Erythroblast (primary cell): Measurements from ENCODE around the gene MOB3B.
"Not testable (repeated sequence)": the region's sequence is repeated elsewhere in the genome, so short reads cannot be mapped to it uniquely, and the experiment has no call there.

Source experiments
- DNase-seq, 2 experiments: peaks; one replicate each; lab custom pipeline; 2025; lab: John Stamatoyannopoulos, UW
- GATA1 ChIP-seq: IDR thresholded peaks from 2 replicates; pipeline ENCODE4 v1.6.1; 2011; ENCODE audit warnings: low read depth, mild to moderate bottlenecking, control low read depth, low read length, moderate library complexity
- POLR2A ChIP-seq: IDR thresholded peaks from 2 replicates; pipeline ENCODE4 v1.6.1; 2011; ENCODE audit warnings: mild to moderate bottlenecking, low read length

Gene MOB3B

DNA sequence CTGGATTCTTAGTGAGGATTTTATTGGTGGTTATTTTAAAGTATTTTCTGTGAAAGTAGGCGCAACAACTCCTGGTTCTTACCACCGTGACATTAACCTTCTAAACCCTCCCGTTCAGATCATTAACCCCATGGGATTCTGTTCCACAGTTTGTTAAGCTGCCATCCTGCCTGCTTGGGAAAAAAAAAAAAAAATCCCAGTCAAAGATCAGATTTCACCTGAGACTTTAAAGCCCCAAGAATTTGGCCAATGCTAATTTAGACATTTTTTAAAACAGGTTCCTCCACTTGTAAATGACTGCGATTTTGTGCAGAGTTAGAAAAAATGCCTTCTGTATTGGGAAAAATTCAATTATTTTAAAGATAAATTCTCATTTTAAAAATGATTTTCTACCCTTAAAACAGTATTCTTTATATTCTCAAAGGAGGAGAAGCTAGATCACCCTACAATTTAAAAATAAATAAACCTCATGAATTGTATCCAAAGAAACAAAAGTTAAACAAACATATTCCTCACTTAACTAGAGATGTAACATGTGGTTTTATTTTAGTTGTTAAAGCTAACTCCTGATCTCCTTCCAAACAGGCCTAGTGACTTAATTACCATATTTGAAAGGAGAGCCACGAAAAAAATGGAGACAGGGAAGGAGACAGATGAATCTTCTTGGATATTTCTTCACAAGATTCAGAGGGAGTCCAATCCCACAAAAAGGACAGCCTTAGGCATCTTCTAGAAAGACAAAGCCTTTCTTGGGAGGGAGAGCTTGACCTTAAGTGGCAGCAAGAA, 98.7 kb downstream of the MOB3B start:
- DNase-seq = no peak
- TF ChIP-seq GATA1 (no peak), POLR2A (no peak)

DNA sequence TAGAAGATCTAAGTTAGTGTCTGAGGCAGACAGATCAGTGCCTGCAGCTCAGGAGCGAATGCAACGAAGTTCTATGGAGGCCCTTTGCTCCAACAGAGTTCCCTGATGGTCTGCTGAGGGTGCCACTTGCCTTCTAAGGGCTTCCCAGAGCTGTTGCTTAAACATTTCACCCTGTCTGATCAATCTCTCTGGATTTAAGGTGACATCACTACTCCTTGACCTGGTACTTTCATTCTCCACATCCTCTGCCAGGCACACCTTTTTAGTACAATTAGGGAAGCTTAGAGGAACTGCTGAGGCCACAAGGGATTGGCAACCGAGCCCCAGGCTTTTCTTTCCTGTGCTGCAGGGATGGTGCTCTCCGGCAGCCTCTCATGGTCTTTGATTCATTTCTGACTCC, 99.7 kb downstream of the MOB3B start:
- no peak for DNase-seq
- no peak for TF ChIP-seq POLR2A

DNA sequence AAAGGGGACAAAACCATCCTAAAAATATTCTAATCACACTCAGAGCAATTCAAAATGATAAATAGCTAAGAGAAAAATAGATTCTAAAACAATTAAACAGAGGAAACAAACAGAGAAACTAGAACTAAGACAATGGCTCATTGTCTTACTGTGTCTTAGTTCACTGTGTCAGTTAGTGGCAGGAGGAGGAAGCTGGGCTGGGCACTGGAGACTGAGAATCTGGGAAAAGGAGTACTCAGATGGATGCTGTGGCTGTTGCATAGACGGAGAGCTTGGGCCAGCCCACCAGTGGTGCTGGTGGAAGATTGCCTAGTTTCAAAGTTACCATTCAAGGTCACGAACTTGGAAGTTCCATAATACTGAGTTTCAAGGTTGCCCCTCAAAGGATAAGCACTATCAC, 100.2 kb downstream of the MOB3B start:
- no peak for TF ChIP-seq POLR2A
- DNase-seq = no peak

DNA sequence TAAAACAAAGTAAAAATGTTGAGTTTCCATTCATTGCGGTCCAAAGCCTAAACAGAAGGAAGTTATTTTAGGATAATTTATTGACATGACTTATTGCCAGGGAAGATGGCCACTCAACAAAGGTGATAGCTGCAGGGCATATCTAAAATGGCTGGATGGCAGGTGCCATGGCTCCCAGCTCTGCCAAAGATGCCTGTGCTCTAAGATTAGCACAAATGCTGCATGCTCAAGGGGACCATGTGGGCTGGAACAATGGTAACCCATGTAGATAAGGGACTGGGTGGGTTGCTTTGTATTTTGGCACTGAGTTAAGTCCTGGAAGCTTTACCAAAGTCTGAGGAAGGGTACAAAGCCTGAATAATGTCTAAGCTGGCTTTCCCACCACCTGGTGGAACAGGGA, 101.1 kb downstream of the MOB3B start:
- DNase-seq = peak; percentile 11 to 65
- TF ChIP-seq POLR2A (no peak), GATA1 (no peak)

DNA sequence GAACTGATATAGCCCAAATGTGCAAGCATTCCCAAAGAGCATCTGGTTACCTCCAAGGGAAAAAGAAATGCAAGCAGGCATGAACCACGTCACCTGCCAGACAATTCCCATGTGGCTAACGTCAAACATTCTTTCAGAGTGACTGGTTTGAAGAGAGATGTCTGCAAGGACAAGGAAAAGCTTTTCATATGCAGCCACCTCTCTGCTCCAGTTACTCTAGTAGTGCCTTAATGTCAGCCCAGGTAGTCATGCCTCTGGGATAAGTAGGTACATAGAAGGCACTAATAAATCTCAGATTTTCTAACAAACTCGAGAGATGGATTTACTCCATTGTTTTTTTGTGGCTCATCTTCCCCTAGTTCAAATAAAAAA, 102.4 kb downstream of the MOB3B start:
- no peak for DNase-seq
- TF ChIP-seq GATA1 (no peak), POLR2A (no peak)

DNA sequence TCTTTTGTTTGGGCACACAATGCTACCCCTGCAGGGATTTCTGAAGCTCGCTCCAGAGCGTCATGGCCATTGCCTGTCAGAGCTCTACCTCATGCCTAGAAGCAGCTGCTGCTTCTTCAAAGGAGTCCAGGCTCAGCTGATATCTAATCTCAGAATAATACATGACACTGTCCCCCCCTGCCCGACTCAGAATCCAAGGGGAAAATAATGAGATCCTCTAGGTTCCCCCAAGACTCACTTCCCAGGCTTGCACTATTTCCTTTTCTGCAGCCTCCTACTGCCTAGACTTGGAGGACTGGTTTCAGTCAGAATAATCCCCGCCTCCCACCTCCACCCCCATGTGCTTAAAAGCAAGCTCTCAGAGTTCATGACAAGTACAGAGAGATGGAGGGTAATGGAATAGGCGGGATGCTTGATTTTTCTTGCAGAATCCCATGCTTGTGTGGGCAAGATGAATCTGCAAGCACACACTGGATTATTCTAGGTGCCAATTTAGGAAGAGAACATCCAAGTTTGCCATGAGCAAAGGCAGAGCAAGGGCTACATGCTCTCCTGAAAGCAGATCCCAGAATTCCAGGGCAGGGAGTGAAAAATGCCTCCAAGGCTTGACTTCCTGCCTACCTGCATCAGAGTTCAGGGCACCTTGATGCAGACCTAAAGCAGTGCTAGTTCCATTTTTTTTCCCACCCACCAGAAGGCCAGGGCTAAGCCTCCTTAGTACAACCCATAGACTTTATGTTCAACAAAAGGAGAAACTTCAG, 102.9 kb downstream of the MOB3B start:
- TF ChIP-seq GATA1 (no peak), POLR2A (no peak)
- DNase-seq = no peak

DNA sequence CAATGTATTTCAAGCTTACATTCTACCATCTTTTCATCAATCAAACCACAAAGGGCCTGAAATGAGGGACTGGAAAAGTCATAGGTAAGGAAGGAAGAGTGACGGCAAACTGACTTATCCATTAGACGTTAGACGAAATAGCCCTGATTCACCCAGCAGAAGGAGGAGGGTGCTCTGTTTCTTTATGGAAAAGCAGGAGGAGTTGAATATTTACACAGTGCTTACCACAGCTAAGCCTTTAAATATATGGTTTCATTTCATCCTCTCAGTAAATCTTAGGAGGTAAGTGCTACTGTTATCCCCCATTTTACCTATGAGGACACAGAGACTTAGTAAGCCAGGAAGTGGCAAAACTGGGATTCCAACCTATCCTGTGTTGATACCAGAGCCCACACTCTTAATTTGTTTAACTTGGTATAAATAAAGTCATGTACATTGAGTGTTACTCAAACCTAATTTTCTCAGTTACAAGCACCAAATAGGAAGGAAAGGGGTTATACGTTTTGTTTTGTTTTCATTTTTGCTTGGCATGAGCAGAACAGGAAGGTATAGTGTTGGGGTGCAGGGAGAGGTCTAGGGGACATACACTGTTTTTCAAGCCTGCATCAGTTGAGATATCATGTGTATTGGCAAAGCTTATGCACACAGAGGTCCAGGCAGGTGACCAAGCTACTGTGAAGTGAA, 103.6 kb downstream of the MOB3B start:
- DNase-seq = no peak
- TF ChIP-seq POLR2A (no peak), GATA1 (no peak)

DNA sequence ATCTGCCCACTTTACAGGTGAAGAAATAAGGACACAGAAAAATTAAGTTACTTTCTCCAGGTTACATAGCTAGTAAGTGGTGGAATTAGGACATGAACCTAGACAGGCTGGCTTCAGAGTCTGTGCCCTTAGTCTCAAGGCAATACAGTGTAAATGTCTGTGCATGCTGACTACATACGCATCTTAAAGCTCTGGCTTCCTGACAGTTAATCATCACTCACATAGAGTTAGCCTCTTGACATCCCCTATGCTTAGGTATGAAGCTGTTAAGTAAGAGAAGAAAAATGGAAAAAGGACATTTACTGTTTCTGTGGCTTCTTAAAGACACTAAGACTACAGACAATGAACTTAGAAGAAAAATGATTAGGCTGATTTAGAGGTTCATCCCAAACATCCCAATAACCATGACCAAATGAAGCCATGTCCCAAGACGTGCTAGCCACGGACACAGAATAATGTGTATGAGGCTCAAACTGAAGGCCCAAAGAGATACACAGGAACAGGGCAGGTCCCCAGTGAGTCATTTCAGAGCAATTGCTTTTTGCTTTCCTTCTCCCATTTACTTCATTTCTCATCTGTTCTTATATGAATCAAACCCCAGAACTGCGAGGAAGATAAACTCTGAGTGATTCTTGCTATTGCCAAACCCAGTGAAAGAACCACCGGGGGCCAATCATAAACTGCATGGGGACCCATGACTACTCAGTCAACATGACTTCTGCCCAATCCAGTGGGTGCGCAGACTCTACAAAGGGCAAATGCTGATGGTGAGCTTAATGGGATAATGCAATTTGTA, 105.5 kb downstream of the MOB3B start:
- peak in 1 of 2 experiments; percentile 5 for DNase-seq
- no peak for TF ChIP-seq POLR2A
- TF ChIP-seq GATA1 = no peak

DNA sequence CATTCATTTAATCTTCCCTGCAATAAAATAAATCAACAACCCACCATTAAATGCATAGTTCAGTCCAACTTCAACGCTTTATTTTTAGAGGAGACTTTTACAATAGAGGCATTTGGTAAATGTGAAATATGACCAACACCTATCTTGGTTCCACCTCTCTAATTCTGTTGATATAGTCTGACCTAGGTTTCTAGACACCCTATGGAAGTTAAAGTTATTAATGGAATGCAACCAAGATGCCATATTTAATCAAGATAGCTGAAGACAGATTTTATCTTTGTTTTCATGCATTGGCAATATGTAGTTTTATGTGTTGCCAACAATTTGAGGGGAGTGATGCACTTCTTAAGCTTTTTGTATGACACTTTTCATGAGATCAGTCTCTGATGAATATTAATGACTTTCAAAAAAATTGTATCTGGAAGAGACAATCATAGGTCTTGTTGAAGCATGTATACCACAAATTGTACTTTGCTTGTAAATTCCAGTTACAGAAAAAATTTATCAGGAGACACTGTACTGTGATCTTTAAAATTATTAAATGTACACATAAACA, 107.3 kb downstream of the MOB3B start:
- TF ChIP-seq POLR2A (no peak), GATA1 (no peak)

DNA sequence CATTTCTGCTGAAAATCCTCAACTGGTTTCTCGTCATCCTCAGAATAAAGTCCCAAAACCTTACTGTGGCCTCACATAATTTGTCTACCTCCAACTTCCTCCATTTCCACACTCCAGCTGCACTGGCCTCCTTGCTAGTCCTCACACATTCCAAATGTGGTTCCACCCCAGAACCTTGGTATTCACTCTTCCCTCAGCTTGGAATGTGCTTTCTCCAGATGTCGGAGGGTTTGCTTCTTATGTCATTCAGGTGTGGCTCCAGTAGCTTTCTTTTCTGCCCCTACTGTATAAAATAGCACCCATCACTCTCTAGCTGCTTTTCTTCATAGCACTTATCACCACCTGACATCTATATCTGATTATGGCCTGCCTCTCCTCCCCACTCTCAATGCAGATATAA, 108.0 kb downstream of the MOB3B start:
- TF ChIP-seq GATA1 (no peak), POLR2A (no peak)
- no peak for DNase-seq

More for the DNA sequence above, 107.3 kb downstream of the MOB3B start:
- no peak for DNase-seq

DNA sequence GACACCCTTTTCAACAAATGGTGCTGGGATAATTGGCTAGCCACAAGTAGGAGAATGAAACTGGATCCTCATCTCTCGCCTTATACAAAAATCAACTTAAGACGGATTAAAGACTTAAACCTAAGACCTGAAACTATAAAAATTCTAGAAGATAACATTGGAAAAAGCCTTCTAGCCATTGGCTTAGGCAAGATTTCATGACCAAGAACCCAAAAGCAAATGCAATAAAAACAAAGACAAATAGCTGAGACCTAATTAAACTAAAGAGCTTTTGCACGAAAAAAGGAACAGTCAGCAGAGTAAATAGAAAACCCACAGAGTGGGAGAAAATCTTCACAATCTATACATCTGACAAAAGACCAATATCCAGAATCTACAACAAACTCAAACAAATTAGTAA, 110.1 kb downstream of the MOB3B start:
- not testable (repeated sequence) for DNase-seq

DNA sequence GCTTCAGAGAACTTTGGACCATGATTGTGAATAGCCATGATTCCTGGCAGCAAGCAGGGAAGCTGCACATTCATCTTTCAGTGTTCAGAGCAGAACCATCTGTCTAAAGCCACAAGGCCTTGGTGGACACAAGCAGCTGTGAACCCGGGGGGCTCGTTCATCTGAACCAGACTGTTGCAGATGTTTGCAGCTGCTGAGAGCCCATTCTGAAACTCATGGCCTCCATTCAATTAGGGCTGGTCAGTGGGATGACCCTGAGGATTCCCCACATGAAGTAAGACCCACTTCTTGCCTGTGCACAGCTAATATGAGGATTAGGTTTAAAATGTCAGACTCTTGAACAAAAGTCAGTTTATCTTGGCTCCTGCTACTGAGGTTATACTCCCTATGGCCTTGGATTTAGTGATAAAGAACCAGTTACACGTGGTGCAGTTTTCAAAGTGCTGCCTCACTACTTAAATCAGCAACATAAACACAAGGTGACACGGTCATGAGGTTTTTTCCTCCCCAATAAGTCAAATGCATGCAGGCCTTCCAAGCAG, 115.3 kb downstream of the MOB3B start:
- DNase-seq = peak; percentile 15 to 52
- no peak for TF ChIP-seq POLR2A
- no peak for TF ChIP-seq GATA1
